HG02870 (cell line): Measurements from ENCODE around the gene HOXA7.

Experiments used
- ATAC-seq: cut with Tn5 transposase; IDR thresholded peaks from one replicate; pipeline ENCODE4 v1.9.1; 2021; ENCODE audit warnings: mild to moderate bottlenecking, moderate library complexity; ENCODE audit not compliant: unreplicated experiment

The HOXA7 gene

GRCh38 chr7:27148756-27149641 lies 7.5 kb downstream of the HOXA7 start:
- no peak for ATAC-seq

GRCh38 chr7:27148031-27148755 lies 8.3 kb downstream of the HOXA7 start:
- no peak for ATAC-seq

GRCh38 chr7:27147199-27148030 lies 9.1 kb downstream of the HOXA7 start, which contains the start of gene HOXA6:
HOXA6 (minus strand) TSS chr7:27147774; CDS start chr7:27147749, 25 bp downstream.
- no peak for ATAC-seq

DNA sequence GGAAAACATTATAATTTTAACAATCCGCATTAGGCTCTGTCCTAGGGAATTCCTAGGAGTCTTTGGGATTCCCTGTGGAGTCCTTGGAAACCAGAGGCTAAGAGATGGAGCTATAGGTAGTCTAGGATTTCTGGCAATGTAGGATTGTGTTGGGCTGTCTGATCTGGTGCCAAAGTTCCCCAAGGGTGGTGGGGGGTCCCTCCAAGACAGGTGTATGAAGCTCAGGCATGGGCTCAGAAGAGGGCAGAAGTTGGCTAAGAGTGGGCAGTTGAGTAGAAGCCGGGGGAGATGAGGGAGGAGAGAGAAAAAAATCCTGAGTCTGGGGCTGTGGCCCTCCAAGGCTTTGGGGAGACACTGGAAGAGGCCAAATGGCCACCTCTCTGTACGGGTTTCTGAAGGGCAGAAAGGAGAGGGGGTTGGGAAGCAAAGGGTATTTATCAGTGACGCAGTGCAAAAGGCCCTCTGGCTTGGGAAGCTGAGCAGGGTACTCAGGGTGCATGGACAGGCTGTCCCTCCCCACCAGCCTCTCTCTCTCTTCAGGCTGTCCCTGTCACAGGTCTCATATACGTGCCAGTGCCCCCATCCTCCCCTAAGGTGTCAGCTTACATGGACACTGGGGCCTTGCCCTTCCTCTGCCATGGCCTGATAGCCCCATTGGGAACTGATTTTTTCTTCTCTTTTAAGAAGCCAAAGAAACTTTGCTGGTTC lies 9.8 kb downstream of the HOXA7 start:
- no peak for ATAC-seq

DNA sequence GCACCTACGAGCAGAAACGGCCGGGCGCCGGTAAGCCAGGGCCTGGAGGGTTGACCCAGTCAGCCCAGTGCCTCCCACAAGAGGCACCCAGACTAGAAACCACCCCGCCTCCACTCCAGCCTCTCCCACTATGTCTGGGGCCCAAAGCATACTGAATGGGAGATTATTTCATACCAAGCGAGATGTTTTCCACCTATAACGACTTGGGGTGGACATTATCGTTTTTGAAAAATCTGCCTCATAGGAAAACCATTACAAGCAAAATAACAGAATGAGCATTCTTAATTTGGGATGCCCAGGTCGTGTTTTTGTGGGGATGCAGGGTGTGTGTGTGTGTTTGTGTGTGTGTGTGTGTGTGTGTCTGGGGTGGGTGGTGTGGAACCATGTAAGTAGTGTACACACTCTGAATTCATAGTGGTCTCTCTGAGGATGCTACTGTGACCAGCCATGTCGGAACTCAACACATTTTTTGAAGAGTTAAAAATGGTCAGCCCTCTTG lies 10.5 kb downstream of the HOXA7 start:
- no peak for ATAC-seq

GRCh38 chr7:27145165-27145913 lies 11.1 kb downstream of the HOXA7 start:
- ATAC-seq, result no peak

- no peak for ATAC-seq
These were observed 11.7 kb downstream of the HOXA7 start for GRCh38 chr7:27144781-27145164.

- no peak for ATAC-seq
These were observed 12.3 kb downstream of the HOXA7 start for GRCh38 chr7:27143950-27144780.

DNA sequence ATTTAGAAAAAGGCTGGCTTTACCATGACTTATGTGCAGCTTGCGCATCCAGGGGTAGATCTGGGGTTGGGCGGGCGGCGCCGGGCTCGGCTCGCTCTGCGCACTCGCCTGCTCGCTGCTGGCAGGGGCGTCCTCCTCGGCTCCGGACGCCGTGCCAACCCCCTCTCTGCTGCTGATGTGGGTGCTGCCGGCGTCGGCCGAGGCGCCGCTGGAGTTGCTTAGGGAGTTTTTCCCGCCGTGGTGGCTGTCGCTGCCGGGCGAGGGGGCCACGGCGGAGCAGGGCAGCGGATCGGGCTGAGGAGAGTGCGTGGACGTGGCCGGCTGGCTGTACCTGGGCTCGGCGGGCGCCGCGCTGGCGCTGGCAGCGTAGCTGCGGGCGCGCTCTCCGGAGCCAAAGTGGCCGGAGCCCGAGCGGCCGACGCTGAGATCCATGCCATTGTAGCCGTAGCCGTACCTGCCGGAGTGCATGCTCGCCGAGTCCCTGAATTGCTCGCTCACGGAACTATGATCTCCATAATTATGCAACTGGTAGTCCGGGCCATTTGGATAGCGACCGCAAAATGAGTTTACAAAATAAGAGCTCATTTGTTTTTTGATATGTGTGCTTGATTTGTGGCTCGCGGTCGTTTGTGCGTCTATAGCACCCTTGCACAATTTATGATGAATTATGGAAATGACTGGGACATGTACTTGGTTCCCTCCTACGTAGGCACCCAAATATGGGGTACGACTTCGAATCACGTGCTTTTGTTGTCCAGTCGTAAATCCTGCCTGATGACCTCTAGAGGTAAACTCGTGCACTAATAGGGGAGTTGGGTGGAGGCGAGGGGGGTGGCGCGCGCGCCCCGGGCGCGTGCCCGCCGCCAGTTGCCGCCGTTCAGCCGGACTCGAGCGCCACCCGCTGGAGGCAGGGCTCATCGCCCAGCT lies 13.2 kb downstream of the HOXA7 start, which contains the start of gene HOXA5:
Gene HOXA5, minus strand, starts transcription at position 659 of the 927 bp plus-strand sequence. Its CDS starts 74 bp downstream, at position 585.
- ATAC-seq, result no peak

GRCh38 chr7:27142580-27143022 lies 13.9 kb downstream of the HOXA7 start:
- no peak for ATAC-seq

- no peak for ATAC-seq
These were observed 14.4 kb downstream of the HOXA7 start for GRCh38 chr7:27141923-27142579.

DNA sequence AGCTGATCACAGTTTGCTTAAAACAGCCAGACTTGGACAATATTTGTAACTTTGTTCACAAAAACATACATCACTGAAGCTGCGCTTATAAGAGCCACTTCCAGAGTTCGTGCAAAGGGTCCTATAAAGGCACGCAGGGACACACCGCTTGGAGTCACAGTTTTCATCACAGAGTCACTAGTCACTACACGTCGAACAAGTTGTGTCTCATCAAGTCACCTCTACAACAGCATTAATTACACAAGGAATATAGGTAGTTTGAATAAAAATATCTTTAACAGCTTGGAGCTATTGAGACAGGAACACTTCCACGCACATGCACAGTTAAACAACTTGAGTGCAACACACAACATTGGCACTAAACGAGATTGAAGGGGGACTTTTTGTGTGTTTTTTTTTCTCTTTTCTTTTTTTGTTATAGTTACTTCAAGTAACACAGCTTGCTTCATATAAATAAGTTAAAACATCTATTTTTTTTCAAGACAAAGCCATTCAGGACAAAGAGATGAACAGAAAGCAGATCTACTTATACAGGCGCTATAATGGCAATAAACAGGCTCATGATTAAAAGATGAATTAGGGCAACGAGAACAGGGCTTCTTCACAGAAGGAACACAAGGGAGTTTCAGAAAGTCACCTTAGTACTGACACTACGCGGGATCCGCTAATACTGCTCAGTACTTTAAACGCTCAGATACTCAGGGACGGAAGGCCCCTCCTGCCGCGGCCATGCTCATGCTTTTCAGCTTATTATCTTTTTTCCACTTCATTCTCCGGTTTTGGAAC lies 15.1 kb downstream of the HOXA7 start:
- no peak for ATAC-seq

- ATAC-seq, result no peak
These were observed 16.2 kb downstream of the HOXA7 start for GRCh38 chr7:27140126-27140857.

- ATAC-seq, result no peak
These were observed 16.9 kb downstream of the HOXA7 start for GRCh38 chr7:27139334-27140125.

DNA sequence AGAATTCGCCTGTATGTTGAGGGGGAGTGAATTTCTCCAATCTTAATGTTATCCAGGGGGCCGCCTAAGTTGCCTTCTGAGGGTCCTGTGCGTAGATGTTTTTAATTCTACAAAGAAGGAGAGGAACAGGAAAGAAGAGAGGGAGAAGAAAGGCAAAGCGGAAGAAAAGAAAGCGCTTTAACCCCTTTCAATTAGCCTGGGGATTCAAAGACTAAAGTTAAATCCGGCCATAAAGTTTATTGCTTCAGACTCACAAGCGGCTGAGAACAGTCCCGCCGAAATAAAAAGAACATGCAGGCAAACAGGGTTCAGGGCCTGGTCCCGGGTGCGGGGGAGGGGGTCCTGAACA lies 17.5 kb downstream of the HOXA7 start:
- ATAC-seq, result no peak
